Lung (tissue), 12 donors: ENCODE data around the gene FANCC. TPM values are rescaled to one million over a fixed set of nuclear protein-coding genes. Genes with fewer than 3 reads are reported as not detected.

Source experiments
- ATAC-seq: fragments of 200-7000 bp; cut with Tn5 transposase; one replicate; pipeline ENCODE4 v1.9.1; 2020; ENCODE audit warnings: moderate number of reproducible peaks; ENCODE audit not compliant: insufficient read depth, low FRiP score
- DNase-seq, 3 donors: peaks; one replicate each; pipeline ENCODE4 v3.0.0-alpha.2; 2013 to 2017
- H3K27ac ChIP-seq, 2 donors: one replicate each; pipeline ENCODE4 v1.5.1; 2013; ENCODE audit warnings: mild to moderate bottlenecking in 2 of 2, moderate library complexity in 2 of 2, control low read depth in 1 of 2, inconsistent platforms in 1 of 2, low read depth in 1 of 2, low read length in 1 of 2
- H3K27me3 ChIP-seq, 3 donors: one replicate each; pipeline ENCODE4 v1.5.1; 2013; ENCODE audit warnings: low read length in 2 of 3; ENCODE audit not compliant: control insufficient read depth in 3 of 3, insufficient read depth in 3 of 3
- H3K36me3 ChIP-seq, 4 donors: one replicate each; pipeline ENCODE4 v1.5.1; 2013; ENCODE audit warnings: low read length in 4 of 4, mild to moderate bottlenecking in 1 of 4, moderate library complexity in 1 of 4; ENCODE audit not compliant: control insufficient read depth in 4 of 4, insufficient read depth in 4 of 4
- H3K4me1 ChIP-seq, 5 donors: one replicate each; pipeline ENCODE4 v1.5.1; 2013; ENCODE audit warnings: low read length in 5 of 5, mild to moderate bottlenecking in 2 of 5, moderate library complexity in 1 of 5; ENCODE audit not compliant: control insufficient read depth in 5 of 5, insufficient read depth in 5 of 5
- H3K4me3 ChIP-seq: one replicate; pipeline ENCODE4 v1.5.1; 2013; ENCODE audit warnings: mild to moderate bottlenecking, control low read depth, moderate library complexity
- H3K9ac ChIP-seq, 2 donors: one replicate each; pipeline ENCODE4 v1.5.1; 2013; ENCODE audit warnings: low read length in 2 of 2, control low read depth in 1 of 2; ENCODE audit not compliant: insufficient read depth in 1 of 2
- H3K9me3 ChIP-seq, 4 donors: one replicate each; pipeline ENCODE4 v1.5.1; 2013; ENCODE audit warnings: low read length in 3 of 4, mild to moderate bottlenecking in 1 of 4, moderate library complexity in 1 of 4; ENCODE audit not compliant: control insufficient read depth in 4 of 4, insufficient read depth in 3 of 4
- CTCF ChIP-seq: IDR thresholded peaks from 2 replicates; pipeline ENCODE4 v1.5.1; 2012; ENCODE audit warnings: mild to moderate bottlenecking; ENCODE audit errors: control extremely low read depth, extremely low read depth
- WGBS, 2 donors: extraction: QIAGEN DNeasy Blood & Tissue Kit; methylation state at CpG; one replicate each; pipeline ENCODE4 v1.1.7; 2013; 5-methylcytosine and 5-hydroxymethylcytosine counted together
- polyA plus RNA-seq, 2 donors: library from polyadenylated mRNA; stranded (reverse); fragments of 200-250 nt; gene quantifications; one replicate each; pipeline ENCODE4 v1.2.1, GENCODE V29; 2013
- total RNA-seq, 2 donors: library from RNA; depleted of rRNA in 1 of 2; stranded (reverse); fragments of >200 nt in 1 of 2; gene quantifications; one replicate each; pipeline ENCODE4 v1.2.1, GENCODE V29; 2014 to 2021
- donor health status: control.
- donor health status: control.
- donor health status: Bipolar disorder and iron deficiency.
- donor health status: healthy.
- donor health status: DM: yes; HTN: yes; CAD: no.

FANCC gene
- total and polyA plus RNA-seq, 4 donors, result 4.4 to 20.0 (median 8.7) TPM

GRCh38 chr9:95082401-95083084 lies 235.0 kb downstream of the FANCC start:
- no peak overlapping the region for H3K4me3 ChIP-seq
- DNase-seq, result no peak
- no peak for TF ChIP-seq CTCF
- ATAC-seq, result no peak
- peak overlapping the region in 1 of 2 donors; percentile 32 for H3K27ac ChIP-seq
- H3K4me1 ChIP-seq, result peaks cover 5 to 28% (median 15%) of the 10 kb centered on the region in 5 donors
- H3K36me3 ChIP-seq, result peaks cover 10 to 59% (median 46%) of the 10 kb centered on the region in 4 donors
- no peak overlapping the region for H3K9ac ChIP-seq
- no peaks in the 10 kb centered on the region for H3K27me3 ChIP-seq
- peaks cover 0 to 7% (median 0%) of the 10 kb centered on the region in 4 donors for H3K9me3 ChIP-seq
- WGBS, 2 donors, result 91 to 92% methylated on average over 18 of the region's 18 CpGs

- Histone ChIP-seq H3K4me3 (no peak overlapping the region), H3K36me3 (peaks cover 10 to 58% (median 45%) of the 10 kb centered on the region in 4 donors), H3K4me1 (peaks cover 5 to 34% (median 18%) of the 10 kb centered on the region in 5 donors), H3K27ac (no peak overlapping the region), H3K27me3 (no peaks in the 10 kb centered on the region), H3K9me3 (peaks cover 0 to 7% (median 0%) of the 10 kb centered on the region in 4 donors), H3K9ac (no peak overlapping the region)
- 93 to 95% methylated on average over 19 of the region's 19 CpGs for WGBS, 2 donors
- ATAC-seq, result no peak
- TF ChIP-seq CTCF, result no peak
- no peak for DNase-seq
Measured at GRCh38 chr9:95081998-95082397, 235.5 kb downstream of the FANCC start.

- Histone ChIP-seq H3K27ac (peak overlapping the region; percentile 26 to 42), H3K9ac (no peak overlapping the region), H3K4me1 (peaks cover 5 to 37% (median 18%) of the 10 kb centered on the region in 5 donors), H3K4me3 (no peak overlapping the region), H3K36me3 (peaks cover 8 to 51% (median 41%) of the 10 kb centered on the region in 4 donors), H3K9me3 (peaks cover 0 to 7% (median 0%) of the 10 kb centered on the region in 4 donors), H3K27me3 (no peaks in the 10 kb centered on the region)
- DNase-seq (no peak), ATAC-seq (no peak)
- TF ChIP-seq CTCF, result no peak
- 93 to 94% methylated on average over 20 of the region's 20 CpGs for WGBS, 2 donors
Measured at GRCh38 chr9:95080961-95081647, 236.4 kb downstream of the FANCC start.
